Peyer's patch (tissue), 4 donors: ENCODE data around the gene ACOD1. TPM values are rescaled to one million over a fixed set of nuclear protein-coding genes. Genes with fewer than 3 reads are reported as not detected.
A peak's percentile ranks its signal among the peaks of the same experiment; 100 is the strongest.

ENCODE experiments used
- DNase-seq, 3 donors: peaks; one replicate each; pipeline ENCODE4 v3.0.0-alpha.2; 2017 to 2019
- H3K27ac ChIP-seq, 4 donors: fragments of 200-600 bp; sonication (generic); one replicate each; pipeline ENCODE4 v1.5.1; 2016 to 2019
- H3K27me3 ChIP-seq, 2 donors: fragments of 200-600 bp; sonication (generic); one replicate each; pipeline ENCODE4 v1.5.1; 2019
- H3K36me3 ChIP-seq, 3 donors: fragments of 200-600 bp; sonication (generic); one replicate each; pipeline ENCODE4 v1.5.1; 2016 to 2019
- H3K4me1 ChIP-seq, 4 donors: fragments of 200-600 bp; sonication (generic); one replicate each; pipeline ENCODE4 v1.5.1; 2016 to 2019
- H3K4me3 ChIP-seq, 4 donors: fragments of 200-600 bp; sonication (generic); 1 replicate in 3 of 4; 2 replicates in 1 of 4; pipeline ENCODE4 v1.5.1; 2016 to 2019; ENCODE audit warnings: mild to moderate bottlenecking in 1 of 4
- H3K9me3 ChIP-seq, 4 donors: fragments of 200-600 bp; sonication (generic); one replicate each; pipeline ENCODE4 v1.5.1; 2016 to 2019; ENCODE audit warnings: mild to moderate bottlenecking in 1 of 4
- CTCF ChIP-seq, 6 experiments: fragments of 450-650 bp in 4 of 6; fragments of 200-600 bp in 2 of 6; sonication (generic) in 1 of 6; IDR thresholded peaks; one replicate each; pipeline ENCODE4 v1.5.1; 2017 to 2019; ENCODE audit warnings: antibody characterized with exemption in 6 of 6, mild to moderate bottlenecking in 3 of 6, moderate library complexity in 1 of 6
- POLR2A ChIP-seq, 2 donors: fragments of 450-650 bp; IDR thresholded peaks; one replicate each; pipeline ENCODE4 v1.5.1; 2017; ENCODE audit warnings: antibody characterized with exemption in 2 of 2, mild to moderate bottlenecking in 2 of 2, moderate library complexity in 2 of 2
- total RNA-seq, 4 donors: library from RNA; depleted of rRNA; stranded (reverse); fragments of >200 nt; gene quantifications; one replicate each; pipeline ENCODE4 v1.1.0, GENCODE V29; 2016

ACOD1 gene
- total RNA-seq, 4 donors from 2014 or later, result not detected

- no peaks in the 10 kb centered on the region for H3K9me3 ChIP-seq
- H3K27me3 ChIP-seq, result no peaks in the 10 kb centered on the region
- TF ChIP-seq POLR2A (IDR thresholded peaks at IDR 0.05) (no peak), CTCF (IDR thresholded peaks at IDR 0.05) (no peak)
- peaks cover 0 to 13% (median 2%) of the 10 kb centered on the region in 4 donors for H3K4me1 ChIP-seq
- DNase-seq, result peak; percentile 26 to 63 (median 60)
- peak overlapping the region; percentile 81 to 88 (median 86) for H3K4me3 ChIP-seq
- H3K27ac ChIP-seq, result peak overlapping the region; percentile 95 to 96 (median 96)
- H3K36me3 ChIP-seq, result peaks cover 0 to 24% (median 0%) of the 10 kb centered on the region in 3 donors
Observed at GRCh38 chr13:76992548-76993001, 44.3 kb downstream of the ACOD1 start.

GRCh38 chr13:76993021-76993420, 44.7 kb downstream of the ACOD1 start:
- Histone ChIP-seq H3K36me3 (peaks cover 0 to 29% (median 0%) of the 10 kb centered on the region in 3 donors), H3K9me3 (no peaks in the 10 kb centered on the region), H3K27me3 (no peaks in the 10 kb centered on the region), H3K27ac (peak overlapping the region; percentile 95 to 96 (median 96)), H3K4me1 (peaks cover 0 to 13% (median 2%) of the 10 kb centered on the region in 4 donors), H3K4me3 (peak overlapping the region; percentile 81 to 88 (median 86))
- no peak for DNase-seq
- TF ChIP-seq POLR2A (IDR thresholded peaks at IDR 0.05) (no peak), CTCF (IDR thresholded peaks at IDR 0.05) (no peak)

GRCh38 chr13:76993473-76993872, 45.2 kb downstream of the ACOD1 start:
- Histone ChIP-seq H3K9me3 (no peaks in the 10 kb centered on the region), H3K27me3 (no peaks in the 10 kb centered on the region), H3K27ac (no peak overlapping the region), H3K36me3 (peaks cover 0 to 33% (median 0%) of the 10 kb centered on the region in 3 donors), H3K4me1 (peaks cover 0 to 13% (median 2%) of the 10 kb centered on the region in 4 donors), H3K4me3 (no peak overlapping the region)
- TF ChIP-seq CTCF (IDR thresholded peaks at IDR 0.05), result no peak
- no peak for TF ChIP-seq POLR2A (IDR thresholded peaks at IDR 0.05)
- DNase-seq, result no peak

GRCh38 chr13:76994281-76994680, 46.0 kb downstream of the ACOD1 start:
- H3K36me3 ChIP-seq, result peaks cover 0 to 36% (median 0%) of the 10 kb centered on the region in 3 donors
- H3K27me3 ChIP-seq, result no peaks in the 10 kb centered on the region
- no peak overlapping the region for H3K4me3 ChIP-seq
- peaks cover 0 to 13% (median 2%) of the 10 kb centered on the region in 4 donors for H3K4me1 ChIP-seq
- TF ChIP-seq CTCF (IDR thresholded peaks at IDR 0.05), result no peak
- TF ChIP-seq POLR2A (IDR thresholded peaks at IDR 0.05), result no peak
- H3K27ac ChIP-seq, result no peak overlapping the region
- H3K9me3 ChIP-seq, result no peaks in the 10 kb centered on the region
- DNase-seq, result no peak

GRCh38 chr13:77000475-77000874, 52.2 kb downstream of the ACOD1 start:
- no peak for DNase-seq
- H3K27ac ChIP-seq, result no peak overlapping the region

More at GRCh38 chr13:77000475-77000874, 52.2 kb downstream of the ACOD1 start:
- Histone ChIP-seq H3K9me3 (no peaks in the 10 kb centered on the region), H3K36me3 (peaks cover 0 to 56% (median 0%) of the 10 kb centered on the region in 3 donors), H3K27me3 (no peaks in the 10 kb centered on the region), H3K4me3 (no peak overlapping the region), H3K4me1 (peaks cover 0 to 9% (median 0%) of the 10 kb centered on the region in 4 donors)
- TF ChIP-seq CTCF (IDR thresholded peaks at IDR 0.05) (no peak), POLR2A (IDR thresholded peaks at IDR 0.05) (no peak)
